Measurements from ENCODE around the gene CASZ1.

Gene CASZ1

GRCh38 chr1:10754568-10755329, 41.7 kb downstream of the CASZ1 start:
- Histone ChIP-seq H3K4me3 (ENCODE audit: low read length) (no peak overlapping the region), H3K4me1 (ENCODE audit: control insufficient read depth, low read depth, low read length) (peaks cover 6% of the 10 kb centered on the region), H3K27me3 (ENCODE audit: control insufficient read depth, insufficient read depth, low read length) (no peaks in the 10 kb centered on the region), H3K9ac (ENCODE audit: low read length) (no peak overlapping the region), H3K9me3 (ENCODE audit: control insufficient read depth, low read depth, low read length) (no peaks in the 10 kb centered on the region), H3K27ac (ENCODE audit: low read length) (no peak overlapping the region), H3K36me3 (ENCODE audit: control insufficient read depth, low read depth, low read length) (no peaks in the 10 kb centered on the region)

DNA sequence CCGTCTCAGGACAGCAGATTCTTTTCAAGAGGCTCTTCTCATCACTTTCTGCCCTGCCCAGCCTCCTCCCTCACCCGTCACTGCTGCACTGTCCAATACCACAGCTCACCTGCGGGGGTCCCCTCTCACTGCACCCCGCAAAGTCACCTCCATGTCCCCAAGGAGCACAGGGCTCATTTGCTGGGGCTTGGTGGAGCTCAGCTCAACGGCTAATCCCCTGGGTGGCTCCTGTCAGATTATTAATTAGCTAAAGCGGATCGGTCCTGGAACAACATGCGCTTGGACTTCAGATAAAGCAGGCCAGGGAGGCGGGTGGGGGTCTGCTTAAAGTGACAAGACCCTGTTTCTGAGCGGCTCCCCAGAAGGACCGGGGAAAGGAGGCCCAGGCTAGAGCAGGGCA, 43.1 kb downstream of the CASZ1 start:
- Histone ChIP-seq H3K27ac (ENCODE audit: low read length) (no peak overlapping the region), H3K4me1 (ENCODE audit: control insufficient read depth, low read depth, low read length) (peaks cover 6% of the 10 kb centered on the region), H3K9me3 (ENCODE audit: control insufficient read depth, low read depth, low read length) (no peaks in the 10 kb centered on the region), H3K4me3 (ENCODE audit: low read length) (no peak overlapping the region), H3K27me3 (ENCODE audit: control insufficient read depth, insufficient read depth, low read length) (no peaks in the 10 kb centered on the region), H3K9ac (ENCODE audit: low read length) (no peak overlapping the region), H3K36me3 (ENCODE audit: control insufficient read depth, low read depth, low read length) (no peaks in the 10 kb centered on the region)

DNA sequence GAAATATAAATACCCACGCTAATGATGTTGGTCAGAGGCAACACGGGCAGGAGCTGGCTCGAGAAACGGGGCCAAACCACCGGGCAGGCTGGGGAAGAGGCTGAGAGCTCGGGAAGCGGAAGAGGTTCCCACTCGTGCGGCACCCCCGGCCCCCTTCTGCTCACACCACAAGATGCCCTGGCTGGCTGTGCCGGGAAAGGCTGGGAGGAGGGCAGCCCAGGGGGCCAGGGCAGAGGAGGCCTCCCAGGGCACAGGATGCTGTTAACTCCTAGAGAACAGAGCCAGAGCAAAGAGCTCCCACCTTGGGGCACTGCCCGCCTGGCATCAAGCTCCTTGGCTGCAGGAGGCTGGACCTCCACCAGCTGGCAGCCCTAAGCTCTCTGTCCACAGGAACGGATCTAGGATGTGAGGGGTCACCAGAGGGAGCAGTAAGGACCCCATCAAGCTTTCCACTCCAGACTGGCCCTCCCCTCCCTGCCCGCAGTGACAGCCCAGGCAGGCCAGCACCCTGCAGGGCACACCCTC, 44.8 kb downstream of the CASZ1 start:
- Histone ChIP-seq H3K27me3 (ENCODE audit: control insufficient read depth, insufficient read depth, low read length) (no peaks in the 10 kb centered on the region), H3K4me1 (ENCODE audit: control insufficient read depth, low read depth, low read length) (peaks cover 1% of the 10 kb centered on the region), H3K27ac (ENCODE audit: low read length) (no peak overlapping the region), H3K9ac (ENCODE audit: low read length) (no peak overlapping the region), H3K36me3 (ENCODE audit: control insufficient read depth, low read depth, low read length) (no peaks in the 10 kb centered on the region), H3K4me3 (ENCODE audit: low read length) (no peak overlapping the region), H3K9me3 (ENCODE audit: control insufficient read depth, low read depth, low read length) (no peaks in the 10 kb centered on the region)

DNA sequence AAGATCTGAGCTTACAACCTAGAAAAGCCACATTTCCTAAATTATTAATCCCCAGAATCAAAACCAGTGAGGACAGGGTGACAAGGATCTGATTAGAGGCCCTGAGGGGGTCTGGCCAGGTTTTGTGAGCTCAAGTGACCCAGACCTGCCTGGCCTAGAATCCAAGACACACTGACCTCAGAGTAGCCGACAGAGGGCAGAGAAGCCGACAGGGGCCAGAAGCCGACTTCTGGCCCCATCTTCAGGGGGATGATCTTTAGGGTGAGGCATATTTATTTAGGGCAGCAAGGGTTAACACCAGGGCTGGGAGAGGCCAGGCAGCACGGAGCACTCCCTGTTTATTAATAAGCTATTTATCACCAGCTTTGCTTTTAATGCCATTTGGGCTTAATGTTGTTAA, 45.3 kb downstream of the CASZ1 start:
- Histone ChIP-seq H3K4me1 (ENCODE audit: control insufficient read depth, low read depth, low read length) (no peaks in the 10 kb centered on the region), H3K27me3 (ENCODE audit: control insufficient read depth, insufficient read depth, low read length) (no peaks in the 10 kb centered on the region), H3K36me3 (ENCODE audit: control insufficient read depth, low read depth, low read length) (no peaks in the 10 kb centered on the region), H3K9ac (ENCODE audit: low read length) (no peak overlapping the region), H3K9me3 (ENCODE audit: control insufficient read depth, low read depth, low read length) (no peaks in the 10 kb centered on the region), H3K4me3 (ENCODE audit: low read length) (no peak overlapping the region), H3K27ac (ENCODE audit: low read length) (no peak overlapping the region)

- no peaks in the 10 kb centered on the region for H3K9me3 ChIP-seq (ENCODE audit: control insufficient read depth, low read depth, low read length)
- H3K9ac ChIP-seq (ENCODE audit: low read length), result no peak overlapping the region
- H3K36me3 ChIP-seq (ENCODE audit: control insufficient read depth, low read depth, low read length), result no peaks in the 10 kb centered on the region
- no peak overlapping the region for H3K4me3 ChIP-seq (ENCODE audit: low read length)
- H3K4me1 ChIP-seq (ENCODE audit: control insufficient read depth, low read depth, low read length), result no peaks in the 10 kb centered on the region
- H3K27ac ChIP-seq (ENCODE audit: low read length), result no peak overlapping the region
- H3K27me3 ChIP-seq (ENCODE audit: control insufficient read depth, insufficient read depth, low read length), result no peaks in the 10 kb centered on the region
Measured at GRCh38 chr1:10745886-10746455, 50.5 kb downstream of the CASZ1 start.

- no peak overlapping the region for H3K9ac ChIP-seq (ENCODE audit: low read length)
- no peak overlapping the region for H3K27ac ChIP-seq (ENCODE audit: low read length)
- H3K36me3 ChIP-seq (ENCODE audit: control insufficient read depth, low read depth, low read length), result no peaks in the 10 kb centered on the region
- no peaks in the 10 kb centered on the region for H3K27me3 ChIP-seq (ENCODE audit: control insufficient read depth, insufficient read depth, low read length)
- no peaks in the 10 kb centered on the region for H3K9me3 ChIP-seq (ENCODE audit: control insufficient read depth, low read depth, low read length)
- H3K4me1 ChIP-seq (ENCODE audit: control insufficient read depth, low read depth, low read length), result no peaks in the 10 kb centered on the region
- no peak overlapping the region for H3K4me3 ChIP-seq (ENCODE audit: low read length)
Measured at GRCh38 chr1:10745383-10745782, 51.1 kb downstream of the CASZ1 start.

DNA sequence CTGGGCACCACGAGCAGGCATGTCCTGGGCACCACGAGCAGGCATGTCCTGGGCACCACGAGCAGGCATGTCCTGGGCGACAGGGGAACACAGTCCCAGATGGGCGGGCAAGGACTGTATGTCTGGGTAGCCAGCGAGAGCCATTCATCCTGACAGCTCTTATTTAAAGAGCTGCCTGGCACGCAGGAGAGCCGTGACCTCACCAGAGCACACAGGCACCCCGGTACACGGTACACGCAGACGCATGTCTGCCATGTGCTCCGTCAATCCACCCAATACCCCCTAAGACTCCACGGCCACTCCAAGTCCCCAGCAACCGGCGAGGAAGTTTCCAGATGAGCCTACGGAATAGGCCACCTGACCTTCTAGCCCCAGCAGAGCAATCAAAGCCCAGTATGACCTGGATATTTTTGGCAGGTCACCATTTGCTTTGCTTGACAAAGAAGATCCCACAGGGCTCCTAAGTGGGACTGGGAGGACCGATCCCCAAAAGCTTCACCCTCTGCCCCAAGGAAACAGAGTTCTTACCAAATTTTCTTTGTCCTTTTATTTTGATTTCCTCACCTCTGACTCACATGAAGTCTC, 51.7 kb downstream of the CASZ1 start:
- Histone ChIP-seq H3K4me3 (ENCODE audit: low read length) (no peak overlapping the region), H3K4me1 (ENCODE audit: control insufficient read depth, low read depth, low read length) (no peaks in the 10 kb centered on the region), H3K27ac (ENCODE audit: low read length) (no peak overlapping the region), H3K9me3 (ENCODE audit: control insufficient read depth, low read depth, low read length) (no peaks in the 10 kb centered on the region), H3K27me3 (ENCODE audit: control insufficient read depth, insufficient read depth, low read length) (no peaks in the 10 kb centered on the region), H3K36me3 (ENCODE audit: control insufficient read depth, low read depth, low read length) (no peaks in the 10 kb centered on the region), H3K9ac (ENCODE audit: low read length) (no peak overlapping the region)

GRCh38 chr1:10744029-10744428, 52.4 kb downstream of the CASZ1 start:
- H3K4me3 ChIP-seq (ENCODE audit: low read length), result no peak overlapping the region
- H3K9me3 ChIP-seq (ENCODE audit: control insufficient read depth, low read depth, low read length), result no peaks in the 10 kb centered on the region
- no peak overlapping the region for H3K27ac ChIP-seq (ENCODE audit: low read length)
- no peaks in the 10 kb centered on the region for H3K4me1 ChIP-seq (ENCODE audit: control insufficient read depth, low read depth, low read length)
- H3K27me3 ChIP-seq (ENCODE audit: control insufficient read depth, insufficient read depth, low read length), result no peaks in the 10 kb centered on the region
- H3K9ac ChIP-seq (ENCODE audit: low read length), result no peak overlapping the region
- H3K36me3 ChIP-seq (ENCODE audit: control insufficient read depth, low read depth, low read length), result no peaks in the 10 kb centered on the region

DNA sequence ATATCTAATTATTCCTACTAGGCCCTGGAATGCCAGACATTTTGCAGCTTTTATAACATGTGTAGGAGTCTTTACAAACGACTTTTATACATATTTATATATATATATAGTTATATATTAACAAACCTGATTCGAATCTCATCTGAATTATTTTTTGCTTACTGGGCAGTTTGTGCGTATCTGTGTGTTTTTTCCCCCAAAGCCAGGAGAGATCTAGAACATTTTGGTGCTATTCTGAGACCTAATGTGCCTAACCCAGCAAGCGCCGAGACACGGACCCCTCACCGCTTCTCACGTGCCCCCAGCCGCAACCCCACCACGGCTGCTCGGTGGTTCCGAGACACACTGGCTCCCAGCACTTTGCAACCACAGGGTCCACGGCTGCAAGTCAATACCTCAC, 54.8 kb downstream of the CASZ1 start:
- Histone ChIP-seq H3K4me1 (ENCODE audit: control insufficient read depth, low read depth, low read length) (peaks cover 6% of the 10 kb centered on the region), H3K27ac (ENCODE audit: low read length) (no peak overlapping the region), H3K27me3 (ENCODE audit: control insufficient read depth, insufficient read depth, low read length) (no peaks in the 10 kb centered on the region), H3K36me3 (ENCODE audit: control insufficient read depth, low read depth, low read length) (no peaks in the 10 kb centered on the region), H3K9me3 (ENCODE audit: control insufficient read depth, low read depth, low read length) (no peaks in the 10 kb centered on the region), H3K4me3 (ENCODE audit: low read length) (no peak overlapping the region), H3K9ac (ENCODE audit: low read length) (no peak overlapping the region)

DNA sequence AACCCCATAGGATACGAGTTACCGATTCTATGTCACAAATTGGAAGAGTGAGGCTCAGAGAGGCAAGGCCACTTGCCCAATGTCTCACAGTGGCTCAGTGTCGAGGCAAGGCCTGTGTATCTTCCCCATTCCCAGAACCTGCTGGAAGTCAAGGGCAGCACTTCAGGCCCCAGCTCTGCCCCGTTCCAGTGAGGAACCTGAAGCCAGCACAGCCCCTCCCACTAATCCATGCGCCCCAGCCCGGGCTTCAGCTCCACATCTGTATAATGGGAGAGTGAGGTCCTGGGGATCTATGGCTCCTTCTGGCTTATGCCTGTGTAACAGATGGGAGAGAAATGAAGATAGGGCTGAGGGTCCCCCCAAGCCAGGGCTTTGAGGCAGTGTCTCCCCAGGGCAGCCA, 56.3 kb downstream of the CASZ1 start:
- Histone ChIP-seq H3K4me3 (ENCODE audit: low read length) (no peak overlapping the region), H3K9ac (ENCODE audit: low read length) (no peak overlapping the region), H3K4me1 (ENCODE audit: control insufficient read depth, low read depth, low read length) (peaks cover 15% of the 10 kb centered on the region), H3K9me3 (ENCODE audit: control insufficient read depth, low read depth, low read length) (no peaks in the 10 kb centered on the region), H3K27ac (ENCODE audit: low read length) (no peak overlapping the region), H3K27me3 (ENCODE audit: control insufficient read depth, insufficient read depth, low read length) (no peaks in the 10 kb centered on the region), H3K36me3 (ENCODE audit: control insufficient read depth, low read depth, low read length) (no peaks in the 10 kb centered on the region)

DNA sequence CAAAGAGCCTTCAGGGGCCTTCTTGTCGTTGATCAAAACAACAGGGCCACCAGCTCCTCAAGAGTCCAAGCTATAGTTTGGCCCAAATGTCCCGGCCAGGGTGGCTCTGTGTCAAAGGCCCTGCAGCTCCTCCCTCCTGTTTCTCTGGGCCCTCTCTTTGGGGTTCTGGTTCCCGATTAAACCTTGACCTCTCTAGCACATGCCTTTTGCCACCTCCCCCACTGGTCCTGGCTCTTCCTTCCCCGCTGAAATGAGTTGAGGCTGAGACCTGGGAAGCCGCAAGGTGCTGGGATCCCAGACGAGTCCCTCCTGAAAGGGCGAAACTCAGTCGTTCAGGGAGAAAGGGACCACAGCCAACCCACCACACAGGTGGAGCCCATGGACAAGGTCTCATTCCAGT, 56.9 kb downstream of the CASZ1 start:
- no peak overlapping the region for H3K9ac ChIP-seq (ENCODE audit: low read length)
- H3K27ac ChIP-seq (ENCODE audit: low read length), result no peak overlapping the region

More for the DNA sequence above, 56.9 kb downstream of the CASZ1 start:
- Histone ChIP-seq H3K4me3 (ENCODE audit: low read length) (no peak overlapping the region), H3K36me3 (ENCODE audit: control insufficient read depth, low read depth, low read length) (no peaks in the 10 kb centered on the region), H3K4me1 (ENCODE audit: control insufficient read depth, low read depth, low read length) (peaks cover 20% of the 10 kb centered on the region), H3K9me3 (ENCODE audit: control insufficient read depth, low read depth, low read length) (no peaks in the 10 kb centered on the region), H3K27me3 (ENCODE audit: control insufficient read depth, insufficient read depth, low read length) (no peaks in the 10 kb centered on the region)

Measured in iPS-18a (cell line).